H1 (cell line): Measurements from ENCODE around the gene ZXDC.

Experiments used
- ASH2L ChIP-seq: fragments of 200-600, 300-600 bp; sonication (generic); IDR thresholded peaks from one replicate; pipeline ENCODE4 v1.7.1; 2017; ENCODE audit warnings: low read length
- ATF3 ChIP-seq: IDR thresholded peaks from 2 replicates; pipeline ENCODE4 v1.6.1; 2011; ENCODE audit warnings: low read depth, mild to moderate bottlenecking, low read length; ENCODE audit not compliant: insufficient read depth
- CBX5 ChIP-seq: fragments of 300-800, 300-1000 bp; sonication (generic); IDR thresholded peaks from 2 replicates; pipeline ENCODE4 v1.7.1; 2016; ENCODE audit warnings: antibody characterized with exemption, low read length, low read depth
- CTCF ChIP-seq, 3 experiments: IDR thresholded peaks; 1 replicate in 2 of 3; 2 replicates in 1 of 3; pipeline versions ENCODE4 v1.5.1 to v1.6.1; 2011; ENCODE audit warnings: low read length in 3 of 3, mild to moderate bottlenecking in 3 of 3, inconsistent platforms in 2 of 3, low read depth in 1 of 3, moderate library complexity in 1 of 3; ENCODE audit not compliant: insufficient read depth in 1 of 3; ENCODE audit errors: control extremely low read depth in 1 of 3
- EZH2 ChIP-seq: fragments of 200-600 bp; sonication (generic); IDR thresholded peaks from 2 replicates; pipeline ENCODE4 v1.7.1; 2012; ENCODE audit warnings: low read depth, mild to moderate bottlenecking, moderate library complexity, low read length, inconsistent platforms; ENCODE audit not compliant: severe bottlenecking
- POLR2AphosphoS5 ChIP-seq: IDR thresholded peaks from 2 replicates; pipeline ENCODE4 v1.6.1; 2011; ENCODE audit warnings: low read depth, low read length
- RAD21 ChIP-seq, 2 experiments: IDR thresholded peaks in 1 of 2; conservative IDR thresholded peaks in 1 of 2; 2 replicates each; pipeline ENCODE4 v1.6.1; 2011; ENCODE audit warnings: low read depth in 2 of 2, low read length in 2 of 2, improper control_type of control experiment in 1 of 2, inconsistent platforms in 1 of 2, mild to moderate bottlenecking in 1 of 2, moderate library complexity in 1 of 2
- SIN3A ChIP-seq, 2 experiments: IDR thresholded peaks in 1 of 2; conservative IDR thresholded peaks in 1 of 2; 2 replicates each; pipeline ENCODE4 v1.6.1; 2011 to 2012; ENCODE audit warnings: low read length in 2 of 2, improper control_type of control experiment in 1 of 2, low read depth in 1 of 2, mild to moderate bottlenecking in 1 of 2
- SP1 ChIP-seq: IDR thresholded peaks from 2 replicates; pipeline ENCODE4 v1.6.1; 2011; ENCODE audit warnings: low read depth, low read length

DNA sequence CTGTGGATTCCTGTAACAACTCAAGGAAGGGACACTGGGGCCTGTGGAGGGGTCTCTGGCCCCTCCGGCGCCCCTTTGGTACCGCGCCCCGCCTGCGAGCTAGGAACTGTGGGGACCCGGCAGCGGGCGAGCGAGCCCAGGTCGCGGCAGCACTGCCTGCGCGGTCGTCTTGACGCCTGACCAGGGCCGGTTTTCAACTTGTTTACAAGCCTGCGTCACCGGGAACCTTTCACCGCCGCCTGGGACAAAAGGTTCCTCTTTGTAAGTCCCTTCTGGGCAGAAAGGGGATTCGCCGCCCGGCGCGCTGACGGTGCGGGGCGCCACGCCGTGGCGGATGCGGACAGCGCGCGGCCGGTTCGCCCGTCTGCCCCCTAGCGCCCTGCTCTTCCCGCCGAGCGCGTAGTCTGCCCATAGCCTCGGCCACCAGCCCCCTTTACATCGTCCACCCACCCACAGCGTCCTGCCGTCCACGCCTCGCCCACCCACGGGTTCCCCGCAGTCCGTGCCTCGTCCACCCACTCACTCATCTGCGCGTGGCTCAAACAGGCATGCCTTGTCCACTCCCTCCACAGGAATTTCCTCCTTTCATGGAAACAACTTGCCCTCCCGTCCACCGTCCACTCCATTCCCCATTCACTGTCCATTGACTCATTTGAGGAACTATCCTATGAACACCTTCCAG, 86.4 kb downstream of the ZXDC start:
- TF ChIP-seq POLR2AphosphoS5 (0 out of 2 replicates have a peak, but pooled peaks have one; percentile 34), ASH2L (peak; percentile 62), SIN3A (conservative IDR thresholded peaks at IDR 0.05 in 1 of 2, IDR thresholded peaks at IDR 0.05 in 1 of 2; ENCODE audit: low read depth in 1 of 2, low read length in 2 of 2) (peak in 1 of 2 experiments; percentile 61; a peak in 2 of 4 replicates), ATF3 (no peak; the same call in 1 of the 2 replicates), CTCF (IDR thresholded peaks at IDR 0.05; ENCODE audit: control extremely low read depth in 1 of 3, insufficient read depth in 1 of 3, low read depth in 1 of 3, low read length in 3 of 3) (peak in 2 of 3 experiments; percentile 92 to 100; a peak in 3 of 4 replicates), SP1 (no peak), EZH2 (no peak), CBX5 (no peak), RAD21 (IDR thresholded peaks at IDR 0.05 in 1 of 2, conservative IDR thresholded peaks at IDR 0.05 in 1 of 2; ENCODE audit: low read depth in 2 of 2, low read length in 2 of 2) (peak; percentile 89 to 91)
